Endothelial cell (in vitro differentiated cells): ENCODE measurements around the gene AP4E1. TPM values are rescaled to one million over a fixed set of nuclear protein-coding genes. Genes with fewer than 3 reads are reported as not detected.
"Not testable (repeated sequence)": the region's sequence is repeated elsewhere in the genome, so short reads cannot be mapped to it uniquely, and the experiment has no call there.

Source experiments
- DNase-seq: peaks from one replicate; pipeline ENCODE4 v3.0.0; 2021; ENCODE audit warnings: low spot score
- H3K27ac Mint-ChIP-seq: one replicate; pipeline ENCODE4 v1.8.0; 2021; ENCODE audit warnings: mixed read lengths, inconsistent platforms; ENCODE audit not compliant: unreplicated experiment
- H3K27me3 Mint-ChIP-seq: one replicate; pipeline ENCODE4 v1.8.0; 2021; ENCODE audit warnings: mild to moderate bottlenecking, moderate library complexity, mixed read lengths, inconsistent platforms; ENCODE audit not compliant: unreplicated experiment
- H3K36me3 Mint-ChIP-seq: one replicate; pipeline ENCODE4 v1.8.0; 2021; ENCODE audit warnings: mild to moderate bottlenecking, low read depth, mixed read lengths, inconsistent platforms; ENCODE audit not compliant: unreplicated experiment
- H3K4me1 Mint-ChIP-seq: one replicate; pipeline ENCODE4 v1.8.0; 2021; ENCODE audit warnings: mild to moderate bottlenecking, mixed read lengths, inconsistent platforms; ENCODE audit not compliant: unreplicated experiment
- H3K4me3 Mint-ChIP-seq: one replicate; pipeline ENCODE4 v1.8.0; 2021; ENCODE audit warnings: mild to moderate bottlenecking, mixed read lengths, inconsistent platforms; ENCODE audit not compliant: unreplicated experiment
- H3K9me3 Mint-ChIP-seq: one replicate; pipeline ENCODE4 v1.8.0; 2021; ENCODE audit warnings: mixed read lengths, inconsistent platforms; ENCODE audit not compliant: unreplicated experiment
- CTCF ChIP-seq: fragments of 200-600 bp; sonication (generic); IDR thresholded peaks from one replicate; pipeline ENCODE4 v1.5.0; 2021; ENCODE audit warnings: antibody characterized with exemption; ENCODE audit not compliant: unreplicated experiment
- total RNA-seq: library from RNA; stranded (reverse); fragmentation: NEBNext Ultra II Directional; extraction: Animal tissue kit (Norgen Biotek cat#: 25700); gene quantifications from one replicate; pipeline ENCODE4 v1.2.1, GENCODE V29; 2021; ENCODE audit not compliant: unreplicated experiment

Gene AP4E1
- total RNA-seq, 1 donor from 2014 or later = 7.4 TPM

- no peak for DNase-seq
- H3K27ac Mint-ChIP-seq = no peak overlapping the region
- H3K36me3 Mint-ChIP-seq = no peaks in the 10 kb centered on the region
- no peaks in the 10 kb centered on the region for H3K27me3 Mint-ChIP-seq
- H3K4me3 Mint-ChIP-seq = no peak overlapping the region
- no peak for TF ChIP-seq CTCF
- H3K4me1 Mint-ChIP-seq = peaks cover 2% of the 10 kb centered on the region
- no peaks in the 10 kb centered on the region for H3K9me3 Mint-ChIP-seq
Measured at GRCh38 chr15:50888054-50888453, 20.4 kb upstream of the AP4E1 start.

GRCh38 chr15:50889589-50889988 is 18.9 kb upstream of the AP4E1 start:
- peaks cover 8% of the 10 kb centered on the region for H3K36me3 Mint-ChIP-seq
- H3K4me3 Mint-ChIP-seq = no peak overlapping the region
- DNase-seq = no peak
- no peaks in the 10 kb centered on the region for H3K27me3 Mint-ChIP-seq
- TF ChIP-seq CTCF = no peak
- H3K9me3 Mint-ChIP-seq = peaks cover 8% of the 10 kb centered on the region
- H3K4me1 Mint-ChIP-seq = no peaks in the 10 kb centered on the region
- no peak overlapping the region for H3K27ac Mint-ChIP-seq

- no peak for TF ChIP-seq CTCF
- Mint-ChIP-seq H3K36me3 (peaks cover 11% of the 10 kb centered on the region), H3K27me3 (peaks cover 2% of the 10 kb centered on the region), H3K27ac (no peak overlapping the region), H3K9me3 (peaks cover 8% of the 10 kb centered on the region), H3K4me3 (no peak overlapping the region), H3K4me1 (no peaks in the 10 kb centered on the region)
- no peak for DNase-seq
Measured at GRCh38 chr15:50890751-50891150, 17.7 kb upstream of the AP4E1 start.

- Mint-ChIP-seq H3K4me1 (no peaks in the 10 kb centered on the region), H3K36me3 (peaks cover 11% of the 10 kb centered on the region), H3K27ac (no peak overlapping the region), H3K9me3 (peaks cover 8% of the 10 kb centered on the region), H3K27me3 (peaks cover 2% of the 10 kb centered on the region), H3K4me3 (no peak overlapping the region)
- DNase-seq = no peak
- TF ChIP-seq CTCF = no peak
Measured at GRCh38 chr15:50891159-50891558, 17.3 kb upstream of the AP4E1 start.

GRCh38 chr15:50893976-50894375 is 14.5 kb upstream of the AP4E1 start:
- no peak overlapping the region for H3K27ac Mint-ChIP-seq
- no peak overlapping the region for H3K4me3 Mint-ChIP-seq
- peaks cover 8% of the 10 kb centered on the region for H3K9me3 Mint-ChIP-seq
- no peaks in the 10 kb centered on the region for H3K4me1 Mint-ChIP-seq
- peaks cover 11% of the 10 kb centered on the region for H3K36me3 Mint-ChIP-seq
- no peak for DNase-seq
- peaks cover 2% of the 10 kb centered on the region for H3K27me3 Mint-ChIP-seq
- no peak for TF ChIP-seq CTCF

GRCh38 chr15:50901390-50901789 is 7.1 kb upstream of the AP4E1 start:
- H3K4me3 Mint-ChIP-seq, H3K4me1 Mint-ChIP-seq, H3K36me3 Mint-ChIP-seq, H3K9me3 Mint-ChIP-seq, H3K27me3 Mint-ChIP-seq, DNase-seq, H3K27ac Mint-ChIP-seq: not testable (repeated sequence)
